Muscle of arm (tissue), 12 donors: Measurements from ENCODE around the gene FBXL17. TPM values are rescaled to one million over a fixed set of nuclear protein-coding genes. Genes with fewer than 3 reads are reported as not detected.
"Not testable (repeated sequence)": the region's sequence is repeated elsewhere in the genome, so short reads cannot be mapped to it uniquely, and the experiment has no call there.

Source experiments
- DNase-seq: peaks from one replicate; pipeline ENCODE4 v3.0.0-alpha.2; 2013
- polyA plus RNA-seq, 12 donors: library from polyadenylated mRNA; unstranded; fragments of 120-200 nt; gene quantifications; one replicate each; pipeline ENCODE4 v1.2.1, GENCODE V29; 2013; ENCODE audit not compliant: insufficient read length in 12 of 12

FBXL17 gene
- polyA plus RNA-seq, 12 donors = 14.7 to 208 (median 25.1) TPM

DNA sequence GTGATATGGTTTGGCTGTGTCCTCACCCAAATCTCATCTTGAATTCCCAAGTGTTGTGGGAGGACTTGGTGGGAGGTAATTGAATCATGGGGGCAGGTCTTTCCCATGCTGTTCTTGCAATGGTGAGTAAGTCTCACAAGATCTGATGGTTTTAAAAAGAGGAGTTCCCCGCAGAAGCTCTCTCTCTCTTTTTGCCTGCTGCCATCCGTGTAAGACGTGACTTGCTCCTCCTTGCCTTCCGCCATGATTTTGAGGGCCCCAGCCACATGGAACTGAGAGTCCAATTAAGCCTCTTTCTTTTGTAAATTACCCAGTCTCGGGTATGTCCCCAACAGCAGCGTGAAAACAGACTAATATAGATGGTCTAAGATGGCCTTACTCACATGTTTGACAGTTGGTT is 210.1 kb downstream of the FBXL17 start:
- DNase-seq = no peak

DNA sequence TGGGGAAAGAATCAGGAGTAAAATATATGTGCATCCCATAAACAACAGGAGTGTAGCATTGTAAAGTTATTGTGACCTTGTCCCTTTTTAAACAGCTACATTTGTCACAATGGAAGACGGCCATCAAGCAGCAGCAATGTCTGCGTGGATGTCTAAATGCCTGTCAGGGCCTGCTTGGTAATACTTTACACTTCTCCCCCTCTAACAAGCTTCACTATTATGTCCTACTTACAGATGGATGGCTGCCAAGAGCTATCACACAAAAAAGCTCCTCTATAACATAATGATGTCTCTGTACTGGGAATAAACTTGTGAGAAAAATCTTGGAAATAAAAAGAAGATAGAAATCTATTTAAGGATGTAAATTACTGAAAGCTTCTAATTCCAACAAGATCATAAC is 213.0 kb downstream of the FBXL17 start:
- DNase-seq = peak; percentile 5

DNA sequence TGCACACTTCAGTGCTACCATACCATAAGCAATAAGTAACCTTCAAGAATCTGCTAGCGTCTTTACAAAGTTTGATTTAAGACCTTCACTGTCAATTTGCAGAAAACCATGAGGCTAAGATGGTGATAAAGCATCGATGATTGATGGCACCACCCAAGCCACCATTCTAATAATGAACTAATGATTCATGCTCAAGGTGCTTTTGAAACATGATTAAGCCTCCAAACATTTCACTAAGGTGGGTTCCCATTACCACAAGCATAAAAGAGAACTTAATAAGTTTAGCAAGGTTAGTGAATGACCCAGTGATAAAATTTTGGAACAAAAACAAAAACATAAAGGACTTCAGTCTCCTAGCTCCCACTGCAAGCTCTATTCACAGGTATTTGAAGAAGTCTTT is 214.7 kb downstream of the FBXL17 start:
- DNase-seq = no peak

DNA sequence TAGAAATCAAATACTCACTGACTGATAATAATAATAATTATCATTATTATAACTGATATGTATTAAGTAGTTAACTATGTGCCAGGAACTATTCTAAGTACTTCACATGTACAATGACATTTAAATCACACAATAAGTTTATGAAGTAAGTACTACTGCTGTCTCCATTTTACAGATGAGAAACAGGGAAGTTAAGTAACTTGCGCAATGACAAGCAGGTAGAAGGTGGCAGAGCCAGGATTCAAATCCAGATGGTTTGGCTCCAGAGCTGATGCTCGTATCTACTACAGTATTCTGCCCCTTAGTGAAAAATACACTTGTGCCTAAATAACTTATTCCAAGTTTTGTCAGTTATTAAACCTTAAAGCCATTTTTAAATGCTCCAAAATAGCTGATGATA is 217.3 kb downstream of the FBXL17 start:
- DNase-seq = no peak

DNA sequence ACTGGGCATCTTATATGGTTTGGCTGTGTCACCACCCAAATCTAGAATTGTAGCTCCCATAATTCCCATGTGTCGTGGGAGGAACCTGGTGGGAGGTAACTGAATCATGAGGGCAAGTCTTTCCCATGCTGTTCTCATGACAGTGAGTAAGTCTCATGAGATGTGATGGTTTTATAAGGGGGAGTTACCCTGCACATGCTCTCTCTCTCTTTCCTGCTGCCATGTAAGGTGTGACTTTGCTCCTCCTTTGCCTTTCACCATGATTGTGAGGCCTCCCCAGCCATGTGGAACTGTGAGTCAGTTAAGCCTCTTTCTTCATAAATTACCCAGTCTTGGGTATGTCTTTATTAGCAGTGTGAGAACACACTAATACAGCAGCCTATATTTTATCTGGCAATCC is 229.0 kb downstream of the FBXL17 start:
- DNase-seq = not testable (repeated sequence)

DNA sequence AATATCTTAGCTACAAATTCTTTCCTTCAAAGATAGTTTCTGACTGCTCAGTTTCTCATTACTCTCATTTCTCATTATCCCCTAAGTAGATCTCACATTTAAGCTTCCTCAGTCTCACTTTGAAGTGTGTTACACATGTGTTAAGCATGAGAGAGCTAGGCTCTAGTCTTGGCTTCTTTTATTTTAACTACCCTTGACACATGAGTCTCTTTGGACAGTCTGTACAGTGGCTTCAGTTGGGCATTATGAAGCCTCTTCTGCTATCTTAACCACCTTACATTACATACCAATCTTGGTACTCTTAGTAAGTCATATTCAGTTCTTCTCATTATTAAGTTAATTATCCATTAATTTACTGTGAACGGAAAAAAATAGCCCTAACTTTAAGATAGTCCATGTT is 232.5 kb downstream of the FBXL17 start:
- no peak for DNase-seq

DNA sequence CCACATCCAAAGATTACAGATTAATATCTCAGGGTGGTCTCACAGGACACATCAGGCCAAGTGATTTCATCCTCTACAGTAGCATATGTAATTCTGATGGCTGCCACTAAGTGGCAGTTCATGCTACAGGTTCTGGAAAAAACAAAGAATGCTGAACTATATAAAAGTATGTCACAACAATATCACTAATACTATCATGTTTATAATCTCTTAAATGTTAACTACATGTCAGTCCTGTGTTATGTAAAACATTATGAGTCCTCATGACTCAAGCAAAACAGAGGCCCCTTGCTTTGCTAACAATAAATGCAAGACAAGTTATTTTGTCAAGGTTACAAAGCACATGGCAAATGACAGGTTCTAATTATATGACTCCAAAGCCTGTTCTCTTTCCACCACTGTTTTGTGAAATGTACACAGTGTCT is 233.2 kb downstream of the FBXL17 start:
- DNase-seq = no peak

DNA sequence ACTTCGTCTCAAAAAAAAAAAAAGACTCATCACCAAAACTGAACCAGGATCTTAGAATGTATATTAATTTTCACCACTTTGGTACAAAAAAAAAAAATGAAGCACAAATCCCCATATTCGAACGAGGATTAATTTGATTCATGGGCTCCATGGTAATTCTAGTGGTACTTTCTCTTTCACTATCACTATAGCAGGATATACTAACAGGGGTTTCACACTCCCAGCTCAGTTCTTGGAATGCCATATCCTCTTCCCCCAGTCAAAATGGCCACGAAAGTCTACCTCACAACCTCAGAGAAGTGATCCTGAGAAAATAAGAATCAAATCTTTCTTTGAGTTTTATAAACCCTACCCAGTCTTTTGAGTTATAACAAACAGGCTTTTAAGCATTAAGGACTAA is 235.7 kb downstream of the FBXL17 start:
- DNase-seq = no peak

DNA sequence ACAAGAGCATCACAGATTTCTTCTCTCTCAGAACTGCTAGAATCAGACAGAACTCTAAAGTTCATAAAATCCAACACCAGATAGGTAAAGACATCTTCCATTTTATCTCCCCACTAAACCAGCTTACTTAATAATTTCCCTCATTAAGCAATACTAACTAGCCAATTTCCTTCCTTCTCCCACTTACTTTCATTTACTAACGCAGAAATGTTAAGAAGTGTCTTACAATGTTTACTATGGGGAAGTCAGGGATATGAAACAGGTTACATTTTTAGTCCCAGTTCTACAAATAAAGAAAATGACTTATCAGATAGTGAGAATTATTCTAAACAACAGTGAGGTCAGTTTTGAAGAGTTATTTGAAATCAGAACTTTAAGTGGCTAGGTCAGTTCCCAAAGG is 236.5 kb downstream of the FBXL17 start:
- no peak for DNase-seq

DNA sequence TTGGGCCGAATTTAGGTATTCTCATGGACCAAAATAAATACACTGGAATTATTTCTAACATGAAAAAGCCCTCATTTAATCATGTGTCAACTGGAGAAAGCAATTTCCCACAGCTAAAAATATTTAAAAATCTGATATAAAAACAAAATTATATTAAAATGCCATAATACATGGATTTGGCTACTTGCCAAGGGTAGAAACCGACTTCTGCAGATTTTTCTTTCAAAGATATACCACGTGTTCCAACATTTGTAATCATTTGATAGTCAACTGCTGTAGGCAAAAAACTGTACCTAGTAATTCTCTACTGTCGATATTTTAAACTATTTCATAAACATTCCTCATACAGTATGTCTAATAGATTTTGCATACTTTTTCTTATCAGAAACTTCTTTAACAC is 237.6 kb downstream of the FBXL17 start:
- DNase-seq = no peak

DNA sequence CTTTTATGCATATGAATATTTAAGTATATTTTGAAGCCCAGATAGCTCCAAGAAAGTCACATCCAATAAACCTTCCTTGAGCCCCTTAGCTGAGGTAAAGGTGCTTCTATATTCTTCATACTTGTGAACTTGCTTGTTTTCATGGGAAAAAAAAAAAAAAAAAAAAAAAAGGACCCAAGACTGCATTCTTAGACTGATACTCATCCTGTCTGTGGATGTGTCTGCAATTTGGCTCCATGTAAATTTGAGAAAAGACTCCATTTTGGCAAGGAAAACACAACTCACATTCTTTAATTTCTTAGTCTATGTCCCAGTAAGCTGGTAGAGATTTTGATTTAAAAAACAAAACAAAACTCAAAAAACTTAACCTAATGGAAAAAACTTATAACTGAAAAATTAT is 238.3 kb downstream of the FBXL17 start:
- DNase-seq = no peak

DNA sequence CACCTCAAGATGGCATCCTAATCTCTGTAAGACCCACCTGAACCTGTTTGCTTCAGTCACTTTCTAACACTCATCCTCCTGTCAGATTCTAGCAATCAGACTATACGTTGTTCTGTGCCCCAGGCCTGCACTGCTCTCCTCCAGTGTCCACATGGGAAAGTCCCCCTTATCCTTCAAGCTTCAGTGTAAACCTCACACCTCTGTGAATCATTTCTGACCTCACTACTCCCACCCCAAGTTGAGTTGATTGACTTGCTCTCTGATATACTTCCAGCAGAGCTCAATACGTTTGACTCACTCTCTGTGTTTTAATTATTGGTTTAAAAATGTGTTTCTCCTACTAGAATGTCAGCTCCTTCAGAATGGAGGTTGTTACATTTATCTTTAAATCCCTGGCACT is 240.2 kb downstream of the FBXL17 start:
- DNase-seq = no peak

DNA sequence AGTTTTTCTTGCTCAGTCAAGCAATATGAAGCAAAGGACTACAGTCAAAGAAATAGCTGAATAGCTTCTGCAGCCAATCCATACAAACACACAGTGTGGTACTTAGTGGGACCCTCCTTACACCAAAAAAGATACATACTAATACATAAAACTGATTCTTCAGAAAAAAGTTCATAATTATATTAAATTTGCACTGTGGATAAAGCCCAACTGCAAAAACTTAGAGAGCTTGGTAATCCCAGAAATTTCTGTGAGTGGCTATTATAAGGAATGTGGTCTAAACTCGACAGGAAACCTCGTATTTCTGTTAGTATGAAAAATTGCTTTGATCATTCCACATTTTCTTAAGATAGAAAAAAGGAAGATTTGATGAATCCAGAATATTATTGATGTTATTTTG is 245.4 kb downstream of the FBXL17 start:
- no peak for DNase-seq

DNA sequence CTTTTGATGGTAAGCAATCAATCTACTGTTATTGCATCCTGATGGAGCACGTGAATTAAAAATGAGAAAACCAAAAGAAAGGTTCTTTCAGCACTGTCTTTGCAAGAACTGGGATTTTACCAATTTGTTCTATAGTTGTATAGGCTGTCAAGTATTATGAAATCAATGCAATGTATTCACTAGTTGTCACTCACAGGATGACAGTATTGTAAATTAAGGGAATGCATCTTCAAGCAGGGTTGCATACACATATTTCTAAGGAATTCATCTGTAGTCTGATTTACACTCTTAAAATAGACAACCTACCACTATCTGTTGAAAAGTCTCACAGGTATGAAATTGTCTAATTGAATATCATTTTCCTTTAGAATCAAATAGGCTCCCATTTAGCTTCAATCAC is 252.8 kb downstream of the FBXL17 start:
- DNase-seq = no peak

DNA sequence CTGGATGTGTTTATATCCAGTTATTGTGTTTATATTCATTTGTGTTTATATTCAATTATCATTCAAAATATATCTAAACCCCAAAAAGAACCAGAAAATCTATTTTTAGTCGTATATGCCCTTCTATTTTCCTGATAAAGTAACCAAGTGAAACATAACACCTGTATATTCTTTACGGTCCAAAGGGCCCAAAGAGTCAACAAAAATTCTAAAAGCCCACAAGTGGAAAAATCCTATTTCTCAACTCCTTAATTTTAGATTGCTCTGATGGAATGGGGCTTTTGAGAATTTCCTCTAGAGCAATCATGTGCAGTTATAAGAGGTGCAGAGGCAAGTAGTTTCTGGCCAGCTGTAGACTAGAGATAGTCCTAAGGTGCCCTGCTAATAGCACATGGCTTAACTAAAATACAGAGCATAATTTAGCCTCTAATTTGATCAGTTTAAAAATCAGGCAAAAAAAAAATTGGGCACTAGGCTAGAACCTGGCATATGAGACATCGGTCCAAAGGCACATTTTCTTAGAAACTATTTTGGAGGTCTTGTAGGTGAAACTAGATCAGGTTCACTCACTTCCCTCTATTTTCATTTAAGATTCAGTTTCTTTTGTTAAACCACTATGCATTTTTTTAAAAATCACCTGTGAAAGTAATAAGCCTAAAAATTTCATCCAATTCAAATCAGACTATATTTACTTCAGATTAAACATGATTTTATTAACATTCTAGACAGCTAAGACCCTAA is 256.0 kb downstream of the FBXL17 start:
- DNase-seq = no peak

DNA sequence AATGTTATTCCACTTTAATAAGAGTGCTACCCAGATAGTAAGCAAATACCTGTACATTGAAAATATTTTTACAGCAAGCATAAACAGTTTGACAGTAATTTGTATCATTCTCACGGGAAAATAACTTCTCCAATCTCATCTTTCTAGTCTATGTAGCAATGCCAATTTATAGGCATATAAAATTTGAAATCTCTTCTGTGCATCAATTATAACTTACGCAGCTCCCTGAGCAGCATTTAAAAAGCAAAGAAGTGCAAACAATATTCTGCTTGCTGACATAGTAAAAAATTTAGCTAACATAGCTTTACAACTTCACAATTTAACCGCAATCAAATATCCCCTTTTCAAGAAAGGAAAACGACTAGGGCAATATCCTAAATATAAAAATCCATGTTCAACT is 257.3 kb downstream of the FBXL17 start:
- no peak for DNase-seq

DNA sequence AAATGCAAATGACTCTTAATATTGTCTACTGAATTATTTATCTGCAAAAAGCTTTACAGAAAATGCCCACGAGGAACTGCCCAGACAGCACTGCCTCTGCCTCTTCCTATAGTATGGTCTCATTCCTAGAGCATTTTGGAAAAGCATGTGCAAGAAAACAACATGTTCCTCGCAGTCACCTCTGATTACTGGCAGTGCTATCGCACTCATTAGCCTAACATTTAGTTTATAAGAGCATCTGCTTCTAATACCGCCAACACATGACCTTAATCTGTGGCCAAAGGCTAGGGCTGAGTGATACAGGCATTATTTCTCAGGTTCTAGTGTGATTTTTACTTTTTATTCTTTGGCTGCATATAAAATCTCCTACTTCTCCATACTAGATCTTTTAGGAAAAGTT is 259.2 kb downstream of the FBXL17 start:
- DNase-seq = no peak

DNA sequence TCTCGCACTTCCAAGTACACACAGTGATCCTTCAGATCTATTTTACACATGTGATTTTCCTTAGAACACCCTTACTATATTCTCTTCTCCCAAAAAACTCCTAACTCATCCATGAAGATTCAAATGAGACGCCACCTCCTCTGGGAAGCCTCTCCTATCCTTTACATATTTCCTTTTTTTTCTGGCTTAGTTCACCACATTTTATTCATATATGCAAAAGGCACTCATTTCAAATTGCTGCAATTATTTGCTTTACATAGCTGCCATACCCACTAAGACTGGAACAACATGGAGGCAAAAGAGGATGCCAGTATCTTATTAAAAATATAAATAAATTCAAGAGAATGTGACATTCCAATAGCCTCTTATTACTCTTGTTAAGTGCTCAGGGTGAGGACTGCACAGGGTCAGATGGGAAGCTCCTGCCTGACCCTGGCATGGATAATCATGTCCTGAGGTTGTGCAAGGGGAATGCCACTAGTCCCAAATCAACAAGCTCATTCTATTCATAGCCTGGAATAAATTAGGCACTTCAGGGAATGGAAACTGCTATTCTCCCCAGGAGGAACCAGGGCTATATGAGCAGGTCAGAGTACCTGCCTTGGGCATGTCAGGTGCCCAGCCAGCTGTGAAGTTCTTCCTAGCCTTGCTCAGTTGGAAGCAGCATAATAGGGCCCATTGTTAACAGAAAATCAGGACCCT is 262.9 kb downstream of the FBXL17 start:
- DNase-seq = no peak

DNA sequence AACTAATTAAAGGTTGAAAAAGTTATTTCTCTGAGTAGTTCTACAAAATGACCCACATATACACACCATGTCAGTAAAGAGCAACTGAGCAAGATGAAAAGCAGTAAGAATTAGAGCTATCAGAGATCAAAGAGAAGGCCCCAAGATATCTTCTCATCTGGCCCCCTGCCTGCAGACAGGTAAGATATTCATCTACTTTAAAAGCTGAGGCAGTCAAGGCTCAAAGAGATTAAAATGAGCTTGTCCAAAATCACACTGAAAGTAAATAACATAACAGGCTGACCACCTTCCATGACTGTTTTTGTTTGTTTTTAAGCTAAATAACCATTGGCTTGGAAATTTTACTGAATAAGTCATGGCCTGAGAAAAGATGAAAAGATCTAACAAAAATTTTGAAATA is 266.2 kb downstream of the FBXL17 start:
- DNase-seq = no peak

DNA sequence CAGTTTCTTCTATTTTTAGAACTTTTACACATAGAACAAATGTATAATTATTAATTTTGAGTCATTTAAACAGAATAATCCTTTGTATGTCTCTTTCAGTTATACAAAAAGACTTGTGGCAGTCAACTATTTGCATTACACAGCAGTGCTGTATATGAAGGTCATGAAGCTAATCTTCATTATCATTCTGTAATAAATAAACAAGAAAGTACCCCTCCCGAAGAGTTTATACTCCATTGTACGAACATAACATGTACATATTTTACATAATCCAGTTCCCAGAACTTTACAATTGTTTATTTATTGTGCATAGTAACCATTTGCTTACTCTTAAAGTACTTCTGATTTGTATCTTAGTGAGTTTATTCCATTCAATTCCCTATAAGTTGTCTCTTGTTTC is 267.9 kb downstream of the FBXL17 start:
- DNase-seq = no peak

DNA sequence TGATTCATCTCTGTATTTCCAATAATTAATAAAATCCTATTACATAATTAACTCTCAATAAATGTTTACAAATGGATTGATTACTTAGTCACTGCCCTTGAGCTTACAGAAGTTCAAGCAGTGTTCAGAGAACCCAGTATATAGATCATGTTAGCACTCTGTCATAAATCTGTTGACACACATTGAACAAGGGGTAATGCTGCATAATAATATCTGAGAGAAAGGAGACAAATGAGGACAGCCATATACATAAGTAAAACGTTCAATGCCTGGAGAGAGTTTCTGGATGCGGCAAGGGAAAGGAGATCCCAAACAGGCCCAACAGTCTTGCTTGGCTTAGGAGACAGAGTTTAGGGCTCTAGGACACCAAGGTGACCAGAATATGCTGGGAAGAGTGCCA is 270.2 kb downstream of the FBXL17 start:
- DNase-seq = no peak

DNA sequence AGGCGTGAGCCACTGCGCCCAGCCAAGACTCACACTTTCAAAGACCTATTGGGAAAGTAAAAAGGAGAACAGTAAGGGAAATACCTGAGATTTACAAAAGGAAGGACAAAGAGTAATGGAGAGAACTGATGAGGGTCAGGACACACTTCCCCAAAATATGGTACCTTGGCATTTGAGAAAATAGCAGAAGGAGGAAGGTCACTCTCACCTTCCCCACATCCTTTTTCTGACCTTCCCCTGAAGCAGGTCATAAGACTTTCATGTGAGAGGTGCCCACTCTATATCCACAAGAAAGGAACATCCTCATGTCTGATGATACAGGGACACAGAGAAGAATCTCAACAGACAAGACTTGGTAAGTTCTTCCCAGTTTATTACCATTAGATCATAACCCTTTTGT is 272.8 kb downstream of the FBXL17 start:
- DNase-seq = no peak

DNA sequence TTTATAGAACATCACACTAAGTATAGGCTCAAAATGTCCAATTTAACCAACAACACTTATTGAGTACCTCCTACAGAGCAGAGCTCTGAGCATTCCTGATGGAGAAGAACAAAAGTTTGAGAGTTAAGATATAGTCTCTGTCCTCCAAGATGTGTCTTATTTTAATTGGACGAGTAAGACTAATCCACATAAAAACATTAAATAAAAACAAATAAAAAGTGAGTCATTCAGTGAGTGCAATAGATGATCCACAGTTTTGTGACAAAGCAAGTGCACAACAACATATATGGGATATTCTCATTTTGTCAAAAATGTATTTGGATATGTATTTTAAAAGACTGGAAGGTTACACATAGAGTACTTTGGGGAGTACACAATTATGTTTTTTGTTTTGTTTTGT is 277.4 kb downstream of the FBXL17 start:
- no peak for DNase-seq

DNA sequence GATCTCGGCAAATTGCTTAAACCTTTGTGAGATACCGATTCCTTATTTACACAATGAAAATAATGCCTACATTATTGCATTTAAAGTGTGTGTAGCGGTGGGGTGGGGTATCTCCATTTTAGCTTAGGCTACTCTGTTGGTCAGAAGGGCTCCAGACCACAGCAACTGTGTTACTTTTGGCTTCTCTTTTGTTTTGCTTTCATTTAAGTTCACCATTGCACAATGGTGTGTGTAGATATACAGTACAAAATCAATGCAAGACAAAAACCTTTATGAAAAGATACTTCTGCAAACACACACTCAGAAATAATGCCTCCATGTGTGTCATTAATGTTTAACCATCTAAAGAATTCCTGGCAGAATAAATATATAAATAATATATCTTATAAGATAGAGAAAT is 279.4 kb downstream of the FBXL17 start:
- no peak for DNase-seq
